GM12878 (cell line): ENCODE results near the gene PLGRKT. TPM values are rescaled to one million over a fixed set of nuclear protein-coding genes. Genes with fewer than 3 reads are reported as not detected.

Source experiments
- ATAC-seq: fragments of 200-7000 bp; cut with Tn5 transposase; 3 replicates; pipeline ENCODE4 v1.9.1; 2020; ENCODE audit warnings: mild to moderate bottlenecking, moderate library complexity
- BruUV-seq: library from RNA; stranded (reverse); fragments of 400-500 nt; replicated peaks from 2 replicates; lab custom pipeline; 2021; lab: Mats Ljungman, UMichigan
- CTCF ChIA-PET: fragments of 300-600 bp; sonication (Branson Sonifier 250); formaldehyde crosslinking; extraction: SDS; loops from one replicate; lab custom pipeline; 2021; ENCODE audit warnings: inconsistent platforms; lab: Yijun Ruan, JAX
- POLR2A ChIA-PET: fragments of 350-600 bp; formaldehyde crosslinking; extraction: SDS; loops from one replicate; lab custom pipeline; 2021; ENCODE audit warnings: inconsistent platforms; lab: Charles Lee
- RAD21 ChIA-PET: fragments of 300-600 bp; sonication (Branson Sonifier 250); formaldehyde crosslinking; loops from one replicate; lab custom pipeline; 2023; ENCODE audit warnings: antibody characterized with exemption; ENCODE audit not compliant: unreplicated experiment; lab: Charles Lee
- SMC1A ChIA-PET: fragments of 300-600 bp; sonication (Branson Sonifier 250); formaldehyde crosslinking; loops from one replicate; lab custom pipeline; 2023; ENCODE audit not compliant: unreplicated experiment, uncharacterized antibody; lab: Charles Lee
- DNase-seq: peaks from one replicate; pipeline ENCODE4 v3.0.0-alpha.2; 2011; ENCODE audit warnings: low read depth, low spot score
- FAIRE-seq: peaks from 3 replicates; lab custom pipeline; 2011; peaks lifted over from hg19 to GRCh38; lab: Jason Lieb, UNC
- H2AFZ ChIP-seq: 2 replicates; pipeline ENCODE4 v1.6.0; 2011; ENCODE audit warnings: low read depth, low read length, control low read depth; ENCODE audit not compliant: control insufficient read depth
- H3K27ac ChIP-seq: 2 replicates; pipeline ENCODE4 v1.5.1; 2011; ENCODE audit warnings: control low read depth; ENCODE audit not compliant: control insufficient read depth, insufficient read depth
- H3K27me3 ChIP-seq, 2 experiments: replicated peaks in 1 of 2; 2 replicates each; pipeline versions ENCODE4 v1.6.0 to v1.6.1; 2011; ENCODE audit warnings: low read length in 1 of 2; ENCODE audit not compliant: control insufficient read depth in 2 of 2, insufficient read depth in 2 of 2
- H3K36me3 ChIP-seq, 2 experiments: 2 replicates each; pipeline ENCODE4 v1.5.1; 2011; ENCODE audit warnings: low read length in 1 of 2; ENCODE audit not compliant: control insufficient read depth in 2 of 2, insufficient read depth in 2 of 2
- H3K4me1 ChIP-seq: 2 replicates; pipeline ENCODE4 v1.6.1; 2011; ENCODE audit warnings: mild to moderate bottlenecking, low read length, moderate library complexity, mixed read lengths; ENCODE audit not compliant: control insufficient read depth, insufficient read depth
- H3K4me2 ChIP-seq: 2 replicates; pipeline ENCODE4 v1.6.0; 2011; ENCODE audit warnings: control low read depth; ENCODE audit not compliant: control insufficient read depth, insufficient read depth
- H3K4me3 ChIP-seq: fragments of 200-600 bp; sonication (generic); 2 replicates; pipeline ENCODE4 v1.5.1; 2016
- H3K79me2 ChIP-seq: 2 replicates; pipeline ENCODE4 v1.6.0; 2011; ENCODE audit warnings: low read length; ENCODE audit not compliant: control insufficient read depth, insufficient read depth
- H3K9ac ChIP-seq: 2 replicates; pipeline ENCODE4 v1.8.0; 2011; ENCODE audit warnings: low read length, control low read depth, mixed read lengths; ENCODE audit not compliant: control insufficient read depth, insufficient read depth
- H3K9me3 ChIP-seq: replicated peaks from 3 replicates; pipeline ENCODE4 v1.5.1; 2011; ENCODE audit warnings: mild to moderate bottlenecking, low read length; ENCODE audit not compliant: control insufficient read depth, insufficient read depth
- H4K20me1 ChIP-seq: 2 replicates; pipeline ENCODE4 v1.6.0; 2011; ENCODE audit not compliant: control insufficient read depth, insufficient read depth
- ESRRA ChIP-seq: IDR thresholded peaks from 2 replicates; pipeline ENCODE4 v1.6.1; 2012; ENCODE audit warnings: mild to moderate bottlenecking, low read length, improper control_type of control experiment
- POLR2AphosphoS5 ChIP-seq: IDR thresholded peaks from 2 replicates; pipeline ENCODE4 v1.6.1; 2011; ENCODE audit warnings: mild to moderate bottlenecking, low read length, inconsistent platforms
- RUNX3 ChIP-seq: IDR thresholded peaks from 2 replicates; pipeline ENCODE4 v1.6.1; 2012; ENCODE audit warnings: low read length, inconsistent platforms
- YY1 ChIP-seq: IDR thresholded peaks from 2 replicates; pipeline ENCODE4 v1.6.1; 2011; ENCODE audit warnings: low read depth, mild to moderate bottlenecking, low read length
- ZNF592 ChIP-seq: fragments of 450-650 bp; IDR thresholded peaks from 2 replicates; pipeline ENCODE4 v1.6.1; 2017; ENCODE audit warnings: mild to moderate bottlenecking, moderate library complexity
- WGBS: methylation state at CpG from one replicate; pipeline ENCODE4 v1.1.6; 2016; ENCODE audit warnings: low lambda C conversion rate; ENCODE audit not compliant: insufficient replicate concordance, insufficient coverage; ENCODE audit errors: missing lambda C conversion rate; 5-methylcytosine and 5-hydroxymethylcytosine counted together
- in situ Hi-C: fragments of 300-500 bp; cut with MboI; formaldehyde crosslinking; loops from 9 replicates; pipeline ENCODE4 v1.14.3; 2018; ENCODE audit warnings: mixed read lengths
- intact Hi-C: fragments of 100-400 bp; cut with micrococcal nuclease; formaldehyde crosslinking; loops from one replicate; pipeline ENCODE4 v1.14.2; 2022; ENCODE audit not compliant: unreplicated experiment
- polyA plus RNA-seq, 11 experiments: library from polyadenylated mRNA; depleted of rRNA in 4 of 11; unstranded in 6 of 11; stranded (reverse) in 5 of 11; fragments of >200 nt; fragmentation: Nextera tagmentation in 4 of 11; fragmentation: Illumina TruSeq in 1 of 11; extraction: Ambion mirVana in 4 of 11; extraction: Trizol in 1 of 11; gene quantifications; 1 replicate in 1 of 11; 2 replicates in 10 of 11; pipeline versions ENCODE4 v1.2.1 to v1.2.3, GENCODE V29; 2011 to 2016; ENCODE audit warnings: inconsistent platforms in 2 of 11, missing spikeins in 2 of 11, low read depth in 1 of 11
- total RNA-seq, 4 experiments: library from RNA; depleted of rRNA in 3 of 4; stranded (reverse); fragments of >200 nt in 3 of 4; fragmentation: Illumina TruSeq in 1 of 4; extraction: Trizol in 1 of 4; gene quantifications; 2 replicates each; pipeline versions ENCODE4 v1.2.1 to v1.2.3, GENCODE V29; 2013 to 2021
- TF ChIP-seq, protein P1 (sequence below): fragments of 450-650 bp; formaldehyde crosslinking; IDR thresholded peaks from 2 replicates; pipeline ENCODE4 v1.4.0; 2020; ENCODE audit warnings: mild to moderate bottlenecking, moderate library complexity
- TF ChIP-seq, protein P2 (sequence below): IDR thresholded peaks from 2 replicates; pipeline ENCODE4 v1.6.1; 2012; ENCODE audit warnings: mild to moderate bottlenecking, low read depth, low read length

The PLGRKT gene
- total and polyA plus RNA-seq, 10 of the 15 experiments (the other 5 are each of a cell fraction or from before 2014, with no cell fraction given): 25.2 to 72.3 (median 38.4) TPM

- TF ChIP-seq YY1 (no peak), ESRRA (no peak)
- TF ChIP-seq, protein P1, sequence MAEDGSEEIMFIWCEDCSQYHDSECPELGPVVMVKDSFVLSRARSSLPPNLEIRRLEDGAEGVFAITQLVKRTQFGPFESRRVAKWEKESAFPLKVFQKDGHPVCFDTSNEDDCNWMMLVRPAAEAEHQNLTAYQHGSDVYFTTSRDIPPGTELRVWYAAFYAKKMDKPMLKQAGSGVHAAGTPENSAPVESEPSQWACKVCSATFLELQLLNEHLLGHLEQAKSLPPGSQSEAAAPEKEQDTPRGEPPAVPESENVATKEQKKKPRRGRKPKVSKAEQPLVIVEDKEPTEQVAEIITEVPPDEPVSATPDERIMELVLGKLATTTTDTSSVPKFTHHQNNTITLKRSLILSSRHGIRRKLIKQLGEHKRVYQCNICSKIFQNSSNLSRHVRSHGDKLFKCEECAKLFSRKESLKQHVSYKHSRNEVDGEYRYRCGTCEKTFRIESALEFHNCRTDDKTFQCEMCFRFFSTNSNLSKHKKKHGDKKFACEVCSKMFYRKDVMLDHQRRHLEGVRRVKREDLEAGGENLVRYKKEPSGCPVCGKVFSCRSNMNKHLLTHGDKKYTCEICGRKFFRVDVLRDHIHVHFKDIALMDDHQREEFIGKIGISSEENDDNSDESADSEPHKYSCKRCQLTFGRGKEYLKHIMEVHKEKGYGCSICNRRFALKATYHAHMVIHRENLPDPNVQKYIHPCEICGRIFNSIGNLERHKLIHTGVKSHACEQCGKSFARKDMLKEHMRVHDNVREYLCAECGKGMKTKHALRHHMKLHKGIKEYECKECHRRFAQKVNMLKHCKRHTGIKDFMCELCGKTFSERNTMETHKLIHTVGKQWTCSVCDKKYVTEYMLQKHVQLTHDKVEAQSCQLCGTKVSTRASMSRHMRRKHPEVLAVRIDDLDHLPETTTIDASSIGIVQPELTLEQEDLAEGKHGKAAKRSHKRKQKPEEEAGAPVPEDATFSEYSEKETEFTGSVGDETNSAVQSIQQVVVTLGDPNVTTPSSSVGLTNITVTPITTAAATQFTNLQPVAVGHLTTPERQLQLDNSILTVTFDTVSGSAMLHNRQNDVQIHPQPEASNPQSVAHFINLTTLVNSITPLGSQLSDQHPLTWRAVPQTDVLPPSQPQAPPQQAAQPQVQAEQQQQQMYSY (CRISPR knock-in tag): no peak
Observed at GRCh38 chr9:5470122-5470521, 32.4 kb upstream of the PLGRKT start (continued).

GRCh38 chr9:5468850-5469249, 31.1 kb upstream of the PLGRKT start:
- POLR2A ChIA-PET: interaction anchor here (0.9 kb wide), 1 partner anchor 10 kb away, joined by 3 read pairs; no protein-coding TSS in a partner anchor
- no TSS peak for BruUV-seq
- no peak for FAIRE-seq

More at GRCh38 chr9:5468850-5469249, 31.1 kb upstream of the PLGRKT start:
- intact Hi-C loops: no loop called here
- Histone ChIP-seq H3K4me2 (no peak overlapping the region), H4K20me1 (no peaks in the 10 kb centered on the region), H3K36me3 (peaks cover 12 to 17% of the 10 kb centered on the region in 2 experiments), H3K79me2 (peaks cover 3% of the 10 kb centered on the region), H2AFZ (no peak overlapping the region), H3K4me1 (peaks cover 23% of the 10 kb centered on the region), H3K27ac (no peak overlapping the region), H3K9ac (no peak overlapping the region), H3K27me3 (no peaks in the 10 kb centered on the region), H3K9me3 (no peaks in the 10 kb centered on the region; the same call in 2 of the 3 replicates), H3K4me3 (no peak overlapping the region)
- DNase-seq (no peak), ATAC-seq (0 out of 3 replicates have a peak, but pooled peaks have one; percentile 9)
- TF ChIP-seq RUNX3 (no peak), POLR2AphosphoS5 (no peak), ZNF592 (no peak)
- TF ChIP-seq, protein P2, sequence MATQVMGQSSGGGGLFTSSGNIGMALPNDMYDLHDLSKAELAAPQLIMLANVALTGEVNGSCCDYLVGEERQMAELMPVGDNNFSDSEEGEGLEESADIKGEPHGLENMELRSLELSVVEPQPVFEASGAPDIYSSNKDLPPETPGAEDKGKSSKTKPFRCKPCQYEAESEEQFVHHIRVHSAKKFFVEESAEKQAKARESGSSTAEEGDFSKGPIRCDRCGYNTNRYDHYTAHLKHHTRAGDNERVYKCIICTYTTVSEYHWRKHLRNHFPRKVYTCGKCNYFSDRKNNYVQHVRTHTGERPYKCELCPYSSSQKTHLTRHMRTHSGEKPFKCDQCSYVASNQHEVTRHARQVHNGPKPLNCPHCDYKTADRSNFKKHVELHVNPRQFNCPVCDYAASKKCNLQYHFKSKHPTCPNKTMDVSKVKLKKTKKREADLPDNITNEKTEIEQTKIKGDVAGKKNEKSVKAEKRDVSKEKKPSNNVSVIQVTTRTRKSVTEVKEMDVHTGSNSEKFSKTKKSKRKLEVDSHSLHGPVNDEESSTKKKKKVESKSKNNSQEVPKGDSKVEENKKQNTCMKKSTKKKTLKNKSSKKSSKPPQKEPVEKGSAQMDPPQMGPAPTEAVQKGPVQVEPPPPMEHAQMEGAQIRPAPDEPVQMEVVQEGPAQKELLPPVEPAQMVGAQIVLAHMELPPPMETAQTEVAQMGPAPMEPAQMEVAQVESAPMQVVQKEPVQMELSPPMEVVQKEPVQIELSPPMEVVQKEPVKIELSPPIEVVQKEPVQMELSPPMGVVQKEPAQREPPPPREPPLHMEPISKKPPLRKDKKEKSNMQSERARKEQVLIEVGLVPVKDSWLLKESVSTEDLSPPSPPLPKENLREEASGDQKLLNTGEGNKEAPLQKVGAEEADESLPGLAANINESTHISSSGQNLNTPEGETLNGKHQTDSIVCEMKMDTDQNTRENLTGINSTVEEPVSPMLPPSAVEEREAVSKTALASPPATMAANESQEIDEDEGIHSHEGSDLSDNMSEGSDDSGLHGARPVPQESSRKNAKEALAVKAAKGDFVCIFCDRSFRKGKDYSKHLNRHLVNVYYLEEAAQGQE: no peak
- 65% methylated on average over 5 of the region's 5 CpGs for WGBS
- RAD21 ChIA-PET: interaction anchor here (1.0 kb wide), 1 partner anchor 49 kb away, joined by 3 read pairs; no protein-coding TSS in a partner anchor
- in situ Hi-C loops: no loop called here
- CTCF ChIA-PET: interaction anchor here (0.7 to 1.3 kb wide), 2 partner anchors 8 to 18 kb away, joined by 3 to 4 read pairs; partner anchors contain the start of gene CD274
- SMC1A ChIA-PET: interaction anchor here (0.7 to 1.3 kb wide), 4 partner anchors 9 to 39 kb away, joined by 3 to 5 read pairs (median 4); no protein-coding TSS in a partner anchor
